Trophoblast cell (in vitro differentiated cells and primary cell): ENCODE data around the gene C1orf210.
A peak's percentile ranks its signal among the peaks of the same experiment; 100 is the strongest.

Experiments
- DNase-seq, 2 donors: peaks; one replicate each; pipeline ENCODE4 v3.0.0-alpha.2; 2016
- H2AFZ ChIP-seq: 2 replicates; pipeline ENCODE4 v1.6.1; 2013; ENCODE audit warnings: low read length, moderate library complexity, mild to moderate bottlenecking; ENCODE audit not compliant: insufficient read depth, poor library complexity
- H2AK5ac ChIP-seq: 2 replicates; pipeline ENCODE4 v1.6.1; 2013; ENCODE audit warnings: mild to moderate bottlenecking, low read length
- H2BK120ac ChIP-seq: 2 replicates; pipeline ENCODE4 v1.6.1; 2013; ENCODE audit warnings: low read length, mild to moderate bottlenecking, moderate library complexity; ENCODE audit not compliant: insufficient read depth, poor library complexity
- H2BK12ac ChIP-seq: 2 replicates; pipeline ENCODE4 v1.6.1; 2013; ENCODE audit warnings: mild to moderate bottlenecking, low read length, moderate library complexity
- H2BK5ac ChIP-seq: 2 replicates; pipeline ENCODE4 v1.6.1; 2013; ENCODE audit warnings: low read length, low read depth, moderate library complexity, mild to moderate bottlenecking; ENCODE audit not compliant: poor library complexity
- H3K14ac ChIP-seq: 2 replicates; pipeline ENCODE4 v1.6.1; 2013; ENCODE audit warnings: mild to moderate bottlenecking, low read length
- H3K18ac ChIP-seq: 2 replicates; pipeline ENCODE4 v1.6.1; 2013; ENCODE audit warnings: mild to moderate bottlenecking, low read length
- H3K23ac ChIP-seq: 2 replicates; pipeline ENCODE4 v1.6.1; 2013; ENCODE audit warnings: low read length
- H3K27ac ChIP-seq: 2 replicates; pipeline ENCODE4 v1.5.1; 2013; ENCODE audit warnings: low read depth, mild to moderate bottlenecking, inconsistent platforms, low read length, moderate library complexity
- H3K27me3 ChIP-seq: 2 replicates; pipeline ENCODE4 v1.6.1; 2013; ENCODE audit warnings: inconsistent platforms, mild to moderate bottlenecking, low read length, moderate library complexity; ENCODE audit not compliant: insufficient read depth
- H3K36me3 ChIP-seq, 2 experiments: 1 replicate in 1 of 2; 2 replicates in 1 of 2; pipeline ENCODE4 v1.6.1; 2013; ENCODE audit warnings: low read length in 2 of 2, mild to moderate bottlenecking in 2 of 2, moderate library complexity in 1 of 2; ENCODE audit not compliant: insufficient read depth in 2 of 2, control insufficient read depth in 1 of 2
- H3K4ac ChIP-seq: 2 replicates; pipeline ENCODE4 v1.6.1; 2013; ENCODE audit warnings: low read depth, mild to moderate bottlenecking, low read length, moderate library complexity
- H3K4me1 ChIP-seq, 2 experiments: 1 replicate in 1 of 2; 2 replicates in 1 of 2; pipeline ENCODE4 v1.6.1; 2013; ENCODE audit warnings: low read length in 2 of 2, mild to moderate bottlenecking in 2 of 2, moderate library complexity in 1 of 2; ENCODE audit not compliant: insufficient read depth in 2 of 2, control insufficient read depth in 1 of 2
- H3K4me2 ChIP-seq: 2 replicates; pipeline ENCODE4 v1.6.1; 2013; ENCODE audit warnings: inconsistent platforms, mild to moderate bottlenecking, low read length, moderate library complexity
- H3K4me3 ChIP-seq: 2 replicates; pipeline ENCODE4 v1.5.1; 2013; ENCODE audit warnings: mild to moderate bottlenecking, low read depth, low read length, inconsistent platforms
- H3K79me1 ChIP-seq: one replicate; pipeline ENCODE4 v1.6.1; 2013; ENCODE audit warnings: low read length
- H3K79me2 ChIP-seq: 2 replicates; pipeline ENCODE4 v1.6.1; 2013; ENCODE audit warnings: low read length, mild to moderate bottlenecking; ENCODE audit not compliant: control insufficient read depth, insufficient read depth, poor library complexity
- H3K9ac ChIP-seq: 2 replicates; pipeline ENCODE4 v1.6.1; 2013; ENCODE audit warnings: mild to moderate bottlenecking, low read length
- H3K9me3 ChIP-seq: 2 replicates; pipeline ENCODE4 v1.6.1; 2013; ENCODE audit warnings: low read depth, mild to moderate bottlenecking, control low read depth, inconsistent platforms, low read length; ENCODE audit not compliant: insufficient read depth
- H4K12ac ChIP-seq: 2 replicates; pipeline ENCODE4 v1.6.1; 2013; ENCODE audit warnings: low read depth, mild to moderate bottlenecking, low read length, moderate library complexity
- H4K8ac ChIP-seq: 2 replicates; pipeline ENCODE4 v1.6.1; 2013; ENCODE audit warnings: low read depth, mild to moderate bottlenecking, low read length, moderate library complexity
- H4K91ac ChIP-seq: one replicate; pipeline ENCODE4 v1.6.1; 2013; ENCODE audit warnings: low read depth, mild to moderate bottlenecking, low read length, moderate library complexity
- WGBS: extraction: QIAGEN DNeasy Blood & Tissue Kit; methylation state at CpG from one replicate; pipeline ENCODE4 v1.1.7; 2013; ENCODE audit warnings: missing lambda C conversion rate; ENCODE audit not compliant: insufficient read length, insufficient coverage; ENCODE audit errors: extremely low coverage; 5-methylcytosine and 5-hydroxymethylcytosine counted together

C1orf210 gene

DNA sequence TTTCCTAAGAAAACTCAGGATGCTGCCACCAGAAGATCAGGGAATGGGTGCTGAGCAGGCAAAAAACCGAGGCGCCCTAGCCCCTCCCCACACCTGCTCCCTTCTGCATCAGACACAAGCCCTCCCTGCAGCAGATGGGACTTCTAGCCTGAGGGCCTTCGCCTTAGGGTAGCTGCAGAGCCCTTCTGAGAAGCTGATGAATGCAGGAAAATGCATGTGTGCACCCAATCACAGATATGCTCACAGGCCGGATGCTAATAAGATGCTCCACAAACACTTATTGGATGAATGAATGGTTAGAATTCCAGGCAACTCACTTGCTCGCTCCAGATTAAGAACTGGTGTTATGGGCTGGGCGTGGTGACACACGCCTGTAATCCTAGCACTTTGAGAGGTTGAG, 6.8 kb upstream of the C1orf210 start:
- no peaks in the 10 kb centered on the region for H3K79me1 ChIP-seq
- H3K9me3 ChIP-seq = no peaks in the 10 kb centered on the region
- no peak overlapping the region for H3K4me3 ChIP-seq
- H3K23ac ChIP-seq = no peak overlapping the region
- H3K79me2 ChIP-seq = no peaks in the 10 kb centered on the region
- no CpG with 5 or more reads among the region's 7 CpGs for WGBS
- no peak overlapping the region for H2BK120ac ChIP-seq
- no peak overlapping the region for H4K12ac ChIP-seq
- H3K27me3 ChIP-seq = no peaks in the 10 kb centered on the region
- H3K27ac ChIP-seq = no peak overlapping the region
- H3K36me3 ChIP-seq = no peaks in the 10 kb centered on the region
- no peak overlapping the region for H3K4me2 ChIP-seq
- peak in 1 of 2 donors; percentile 58 for DNase-seq
- no peak overlapping the region for H2AK5ac ChIP-seq
- H3K18ac ChIP-seq = no peak overlapping the region
- H2BK12ac ChIP-seq = no peak overlapping the region
- no peak overlapping the region for H3K4ac ChIP-seq
- H3K9ac ChIP-seq = no peak overlapping the region
- H3K14ac ChIP-seq = no peak overlapping the region
- H4K8ac ChIP-seq = no peak overlapping the region
- no peak overlapping the region for H2BK5ac ChIP-seq
- H4K91ac ChIP-seq = no peak overlapping the region
- no peaks in the 10 kb centered on the region for H3K4me1 ChIP-seq
- H2AFZ ChIP-seq = no peak overlapping the region

DNA sequence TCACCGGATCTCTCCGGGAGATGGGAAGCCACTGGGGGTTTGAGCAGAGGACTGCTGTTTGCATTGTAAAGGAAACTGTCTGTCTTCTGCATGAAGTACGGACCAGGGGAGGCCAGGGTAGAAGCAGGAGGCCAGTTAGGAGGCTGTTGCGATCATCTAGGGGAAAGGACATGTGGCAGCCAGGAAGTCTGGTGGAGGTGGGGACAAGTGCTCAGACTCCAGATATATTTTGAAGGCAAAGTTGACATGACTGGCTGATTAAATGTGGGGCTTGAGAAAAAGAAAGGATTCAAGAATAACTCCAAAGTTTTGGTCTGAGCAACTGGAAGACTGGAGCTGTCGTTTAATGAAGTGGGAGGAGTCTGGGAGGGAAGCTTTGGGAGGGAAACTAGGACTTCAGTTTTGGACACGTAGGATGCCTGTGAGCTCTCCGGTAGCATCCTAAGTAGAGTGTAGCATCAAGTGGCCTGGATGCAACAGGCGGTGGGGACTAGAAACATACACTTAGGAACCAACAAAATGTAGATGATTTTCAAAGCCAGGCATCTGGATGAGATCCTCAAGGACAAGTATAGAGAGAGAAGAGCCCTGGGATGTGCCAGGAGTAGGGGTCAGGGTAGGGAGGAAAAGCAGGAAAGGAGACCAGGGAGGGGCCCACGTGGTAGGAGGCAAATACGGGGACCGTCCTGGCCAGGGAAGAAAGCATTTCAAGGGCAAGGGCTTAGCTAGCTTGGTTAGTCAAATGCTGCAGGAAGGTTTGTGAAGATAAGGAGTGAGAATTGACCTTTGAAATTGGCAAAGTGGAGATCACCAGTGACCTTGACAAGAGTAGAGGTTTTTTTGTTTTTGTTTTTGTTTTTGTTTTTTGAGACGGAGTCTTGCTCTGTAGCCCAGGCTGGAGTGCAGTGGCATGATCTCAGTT, 3.7 kb upstream of the C1orf210 start:
- Histone ChIP-seq H3K4me2 (no peak overlapping the region), H2BK120ac (no peak overlapping the region), H2AFZ (no peak overlapping the region), H3K23ac (no peak overlapping the region), H2BK5ac (no peak overlapping the region), H3K18ac (no peak overlapping the region), H3K79me2 (no peaks in the 10 kb centered on the region), H3K14ac (no peak overlapping the region), H3K79me1 (no peaks in the 10 kb centered on the region), H3K4ac (no peak overlapping the region), H3K36me3 (no peaks in the 10 kb centered on the region), H3K9ac (no peak overlapping the region), H4K91ac (no peak overlapping the region), H3K27me3 (no peaks in the 10 kb centered on the region), H2BK12ac (no peak overlapping the region), H3K27ac (no peak overlapping the region), H3K4me3 (no peak overlapping the region), H3K4me1 (peaks cover 4 to 10% of the 10 kb centered on the region in 2 experiments), H2AK5ac (no peak overlapping the region), H3K9me3 (no peaks in the 10 kb centered on the region), H4K12ac (no peak overlapping the region), H4K8ac (no peak overlapping the region)
- DNase-seq = no peak
- WGBS = no CpG with 5 or more reads among the region's 12 CpGs

DNA sequence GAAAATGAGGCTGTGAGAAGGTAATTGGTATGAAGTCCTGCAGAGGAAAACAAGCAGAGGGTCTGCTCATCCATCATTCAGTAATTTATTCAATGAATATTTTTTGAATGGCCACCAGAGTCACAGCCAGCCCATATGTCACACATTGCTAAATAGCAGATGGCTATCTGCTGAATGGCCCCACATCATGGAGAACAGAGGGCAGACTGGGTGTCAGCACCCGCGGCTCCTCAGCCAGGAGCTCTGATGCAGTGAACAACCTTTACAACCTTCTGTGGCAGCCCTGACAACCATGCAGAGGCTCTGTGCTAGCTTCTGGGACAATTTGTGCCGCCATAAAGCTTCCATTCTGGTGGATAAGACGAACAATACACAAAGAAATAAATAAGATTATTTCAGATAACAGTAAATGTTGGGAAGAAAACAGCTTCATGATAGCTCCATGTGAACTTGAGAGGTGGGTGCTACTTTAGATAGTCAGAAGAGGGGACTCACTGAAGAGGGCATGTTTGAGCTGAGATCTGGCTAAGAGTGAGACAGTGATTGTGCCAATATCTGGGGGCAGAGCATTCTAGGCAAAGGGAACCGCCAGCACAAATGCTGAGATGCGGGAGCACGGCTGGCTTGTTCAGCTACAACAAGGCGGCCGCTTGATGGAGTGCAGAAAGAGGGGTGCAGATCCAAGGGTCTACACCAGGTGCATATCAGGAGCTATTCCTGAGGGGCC, 2.8 kb upstream of the C1orf210 start:
- DNase-seq = peak in 1 of 2 donors; percentile 64
- H3K14ac ChIP-seq = no peak overlapping the region
- no peak overlapping the region for H3K9ac ChIP-seq
- no peaks in the 10 kb centered on the region for H3K36me3 ChIP-seq
- WGBS = no CpG with 5 or more reads among the region's 9 CpGs
- no peak overlapping the region for H3K27ac ChIP-seq
- no peaks in the 10 kb centered on the region for H3K79me1 ChIP-seq
- H4K91ac ChIP-seq = no peak overlapping the region
- no peaks in the 10 kb centered on the region for H3K9me3 ChIP-seq
- no peak overlapping the region for H2BK5ac ChIP-seq
- no peaks in the 10 kb centered on the region for H3K27me3 ChIP-seq
- H2AK5ac ChIP-seq = no peak overlapping the region
- no peak overlapping the region for H3K23ac ChIP-seq
- H3K4me2 ChIP-seq = no peak overlapping the region
- no peak overlapping the region for H2BK120ac ChIP-seq
- H4K8ac ChIP-seq = no peak overlapping the region
- H3K79me2 ChIP-seq = no peaks in the 10 kb centered on the region
- no peak overlapping the region for H3K18ac ChIP-seq
- no peak overlapping the region for H2AFZ ChIP-seq
- no peak overlapping the region for H4K12ac ChIP-seq
- H2BK12ac ChIP-seq = no peak overlapping the region
- H3K4me1 ChIP-seq = peaks cover 4 to 10% of the 10 kb centered on the region in 2 experiments
- no peak overlapping the region for H3K4me3 ChIP-seq
- no peak overlapping the region for H3K4ac ChIP-seq

DNA sequence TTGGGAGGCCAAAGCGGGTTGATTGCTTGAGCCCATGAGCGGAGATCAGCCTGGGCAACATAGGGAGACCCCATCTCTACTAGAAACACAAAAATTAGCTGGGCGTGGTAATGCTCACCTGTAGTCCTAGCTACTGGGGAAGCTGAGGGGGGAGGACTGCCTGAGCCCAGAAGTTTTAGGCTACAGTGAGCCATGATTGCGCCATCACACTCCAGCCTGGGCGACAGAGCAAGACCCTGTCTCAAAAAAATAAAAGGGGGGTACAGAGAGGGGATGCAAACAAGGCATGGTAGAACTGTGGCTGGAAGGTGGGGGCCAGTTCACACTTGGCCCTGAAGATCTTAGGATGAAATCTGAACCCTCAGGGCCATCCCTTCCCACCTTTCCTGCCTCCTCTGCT, 1.2 kb upstream of the C1orf210 start:
- no peak overlapping the region for H3K9ac ChIP-seq
- WGBS = no CpG with 5 or more reads among the region's 5 CpGs

More for the DNA sequence above, 1.2 kb upstream of the C1orf210 start:
- H4K91ac ChIP-seq = no peak overlapping the region
- no peak overlapping the region for H4K8ac ChIP-seq
- no peak overlapping the region for H3K4ac ChIP-seq
- peaks cover 4 to 10% of the 10 kb centered on the region in 2 experiments for H3K4me1 ChIP-seq
- no peaks in the 10 kb centered on the region for H3K9me3 ChIP-seq
- H2BK5ac ChIP-seq = no peak overlapping the region
- no peak overlapping the region for H3K14ac ChIP-seq
- H3K36me3 ChIP-seq = no peaks in the 10 kb centered on the region
- no peak overlapping the region for H2BK12ac ChIP-seq
- H2AK5ac ChIP-seq = no peak overlapping the region
- H3K79me1 ChIP-seq = no peaks in the 10 kb centered on the region
- no peak overlapping the region for H3K23ac ChIP-seq
- no peak overlapping the region for H3K4me2 ChIP-seq
- H3K4me3 ChIP-seq = no peak overlapping the region
- H3K79me2 ChIP-seq = no peaks in the 10 kb centered on the region
- no peak overlapping the region for H3K27ac ChIP-seq
- no peak overlapping the region for H2AFZ ChIP-seq
- no peaks in the 10 kb centered on the region for H3K27me3 ChIP-seq
- no peak overlapping the region for H4K12ac ChIP-seq
- DNase-seq = no peak
- no peak overlapping the region for H3K18ac ChIP-seq
- H2BK120ac ChIP-seq = no peak overlapping the region
